Rectal smooth muscle tissue (tissue), 1 donor: ENCODE data around the gene FMNL3.
"Not testable (repeated sequence)": the region's sequence is repeated elsewhere in the genome, so short reads cannot be mapped to it uniquely, and the experiment has no call there.

Experiments
- H3K27ac ChIP-seq: one replicate; pipeline ENCODE4 v1.7.0; 2013; ENCODE audit warnings: low read depth, low read length, inconsistent platforms
- H3K27me3 ChIP-seq: one replicate; pipeline ENCODE4 v1.7.0; 2013; ENCODE audit warnings: low read length; ENCODE audit not compliant: control insufficient read depth, insufficient read depth
- H3K36me3 ChIP-seq: one replicate; pipeline ENCODE4 v1.7.0; 2013; ENCODE audit warnings: low read length; ENCODE audit not compliant: control insufficient read depth, insufficient read depth
- H3K4me1 ChIP-seq: one replicate; pipeline ENCODE4 v1.7.0; 2013; ENCODE audit warnings: low read length; ENCODE audit not compliant: control insufficient read depth, insufficient read depth
- H3K4me3 ChIP-seq: one replicate; pipeline ENCODE4 v1.7.0; 2013; ENCODE audit warnings: low read length
- H3K9ac ChIP-seq: one replicate; pipeline ENCODE4 v1.7.0; 2013; ENCODE audit warnings: low read length

FMNL3 gene

DNA sequence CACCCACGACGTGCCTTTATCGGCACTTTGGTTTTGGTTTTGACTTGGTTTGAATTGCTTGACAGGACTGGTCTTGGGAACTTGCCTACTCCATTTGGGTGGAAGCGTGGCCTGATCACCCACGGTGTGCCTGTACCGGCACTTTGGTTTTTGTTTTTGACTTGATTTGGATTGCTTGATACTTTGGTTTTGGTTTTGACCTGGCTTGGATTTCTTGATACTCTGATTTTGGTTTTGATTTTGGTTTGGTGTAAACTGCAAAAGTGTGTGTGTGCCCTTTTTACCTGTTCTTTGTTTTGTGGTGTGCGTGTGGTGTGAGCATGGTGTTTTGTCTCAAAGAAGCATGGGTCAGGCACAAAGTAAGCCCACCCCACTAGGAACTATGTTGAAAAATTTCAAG, 27.7 kb upstream of the FMNL3 start:
- H3K4me3 ChIP-seq, H3K36me3 ChIP-seq, H3K4me1 ChIP-seq, H3K27ac ChIP-seq, H3K9ac ChIP-seq, H3K27me3 ChIP-seq: not testable (repeated sequence)

- Histone ChIP-seq H3K9ac (no peak overlapping the region), H3K4me1 (no peaks in the 10 kb centered on the region), H3K4me3 (no peak overlapping the region), H3K36me3 (no peaks in the 10 kb centered on the region), H3K27ac (no peak overlapping the region), H3K27me3 (no peaks in the 10 kb centered on the region)
These were observed 26.2 kb upstream of the FMNL3 start for GRCh38 chr12:49733219-49734017.

DNA sequence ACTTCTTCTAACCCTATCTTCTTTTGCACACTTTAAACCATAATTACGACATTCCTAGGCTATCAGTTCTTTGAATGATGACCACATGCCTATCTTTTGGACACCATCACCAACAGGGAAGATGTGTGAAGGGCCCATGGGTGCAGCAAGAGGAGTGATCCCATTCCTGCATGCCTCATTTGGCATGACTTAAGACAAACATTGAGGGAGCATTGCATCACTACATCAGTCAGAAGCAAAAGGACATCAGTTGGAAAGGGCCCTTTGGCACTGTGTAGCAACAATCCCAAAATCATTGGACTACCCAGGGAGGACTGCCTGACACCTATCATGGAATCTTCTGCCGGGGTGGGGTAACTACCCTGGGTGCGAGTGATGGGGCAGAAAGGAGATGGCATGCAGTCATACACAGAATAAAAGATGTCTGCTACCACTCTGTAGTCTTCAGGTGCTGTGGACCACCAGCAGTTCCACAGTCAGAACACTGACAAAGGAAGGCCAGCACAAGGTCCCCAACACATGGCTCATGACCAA, 23.4 kb upstream of the FMNL3 start:
- no peaks in the 10 kb centered on the region for H3K4me1 ChIP-seq
- no peak overlapping the region for H3K9ac ChIP-seq
- no peaks in the 10 kb centered on the region for H3K27me3 ChIP-seq
- H3K36me3 ChIP-seq, result no peaks in the 10 kb centered on the region
- no peak overlapping the region for H3K4me3 ChIP-seq
- H3K27ac ChIP-seq, result no peak overlapping the region

DNA sequence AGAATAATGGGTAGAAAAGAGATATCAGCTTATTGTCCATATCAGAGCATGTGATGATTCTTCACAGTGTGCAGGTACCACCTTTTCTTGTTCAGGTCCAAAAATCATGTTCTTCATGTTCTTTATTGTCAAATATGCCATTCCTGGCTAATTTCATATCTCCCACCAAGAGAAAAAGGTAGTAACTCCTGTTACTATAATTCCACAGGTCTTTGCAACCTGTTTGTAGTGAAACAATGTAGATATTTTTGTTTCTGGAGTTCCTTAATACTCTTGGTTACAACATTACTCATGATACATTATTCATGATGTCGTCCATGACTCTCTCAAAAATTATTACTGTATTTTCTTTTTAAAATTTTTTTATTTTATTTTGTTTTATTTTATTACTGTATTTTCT, 22.8 kb upstream of the FMNL3 start:
- Histone ChIP-seq H3K9ac (no peak overlapping the region), H3K27me3 (no peaks in the 10 kb centered on the region), H3K4me1 (no peaks in the 10 kb centered on the region), H3K27ac (no peak overlapping the region), H3K4me3 (no peak overlapping the region), H3K36me3 (no peaks in the 10 kb centered on the region)

GRCh38 chr12:49728446-49728845, 21.2 kb upstream of the FMNL3 start:
- Histone ChIP-seq H3K27me3 (no peaks in the 10 kb centered on the region), H3K4me1 (no peaks in the 10 kb centered on the region), H3K9ac (no peak overlapping the region), H3K27ac (no peak overlapping the region), H3K36me3 (no peaks in the 10 kb centered on the region), H3K4me3 (no peak overlapping the region)

- H3K36me3 ChIP-seq, H3K27me3 ChIP-seq, H3K9ac ChIP-seq, H3K4me1 ChIP-seq, H3K27ac ChIP-seq, H3K4me3 ChIP-seq: not testable (repeated sequence)
These were observed 14.2 kb upstream of the FMNL3 start for GRCh38 chr12:49721355-49721754.

DNA sequence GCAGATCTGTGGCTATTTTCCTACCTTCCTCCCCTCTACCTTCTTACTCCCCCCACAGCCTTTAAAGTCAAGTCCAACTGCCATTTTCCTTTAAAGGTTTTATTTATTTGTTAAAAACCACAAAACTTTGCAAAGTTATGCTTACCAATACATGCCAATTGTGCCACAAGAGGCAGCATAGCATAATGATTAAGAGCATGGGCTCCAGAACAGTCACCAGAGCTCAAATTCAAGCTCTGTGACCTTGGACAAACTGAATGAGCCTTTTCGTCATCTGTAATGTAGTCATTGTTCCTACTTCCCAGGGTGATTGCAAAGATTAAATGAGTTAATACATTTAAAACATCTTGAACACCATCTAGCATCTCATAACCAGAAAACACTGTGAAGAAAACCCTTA, 13.0 kb upstream of the FMNL3 start:
- Histone ChIP-seq H3K27ac (no peak overlapping the region), H3K27me3 (no peaks in the 10 kb centered on the region), H3K4me3 (no peak overlapping the region), H3K9ac (no peak overlapping the region), H3K36me3 (no peaks in the 10 kb centered on the region), H3K4me1 (no peaks in the 10 kb centered on the region)

GRCh38 chr12:49717800-49718199, 10.6 kb upstream of the FMNL3 start:
- not testable (repeated sequence) for H3K4me3 ChIP-seq, H3K27me3 ChIP-seq, H3K36me3 ChIP-seq, H3K4me1 ChIP-seq, H3K27ac ChIP-seq, H3K9ac ChIP-seq

DNA sequence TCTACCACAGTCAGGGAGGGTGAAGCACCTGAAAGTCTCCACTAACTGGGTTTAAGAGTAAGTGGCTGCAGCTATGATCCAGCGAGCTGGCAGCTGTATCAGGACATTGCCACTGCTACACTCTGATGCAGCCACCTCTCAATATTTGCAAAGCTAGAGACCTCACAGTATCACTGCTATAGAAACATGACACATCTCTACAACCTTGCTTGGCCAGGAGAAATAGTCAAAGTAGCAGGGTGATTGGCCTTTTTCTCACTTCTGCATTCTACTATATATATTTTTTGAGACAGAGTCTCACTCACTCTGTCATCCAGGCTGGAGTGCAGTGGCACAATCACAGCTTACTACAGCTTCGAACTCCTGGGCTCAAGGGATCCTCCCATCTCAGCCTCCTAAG, 9.3 kb upstream of the FMNL3 start:
- no peaks in the 10 kb centered on the region for H3K4me1 ChIP-seq
- H3K27me3 ChIP-seq, result no peaks in the 10 kb centered on the region
- no peak overlapping the region for H3K4me3 ChIP-seq
- no peaks in the 10 kb centered on the region for H3K36me3 ChIP-seq
- H3K27ac ChIP-seq, result no peak overlapping the region
- no peak overlapping the region for H3K9ac ChIP-seq

DNA sequence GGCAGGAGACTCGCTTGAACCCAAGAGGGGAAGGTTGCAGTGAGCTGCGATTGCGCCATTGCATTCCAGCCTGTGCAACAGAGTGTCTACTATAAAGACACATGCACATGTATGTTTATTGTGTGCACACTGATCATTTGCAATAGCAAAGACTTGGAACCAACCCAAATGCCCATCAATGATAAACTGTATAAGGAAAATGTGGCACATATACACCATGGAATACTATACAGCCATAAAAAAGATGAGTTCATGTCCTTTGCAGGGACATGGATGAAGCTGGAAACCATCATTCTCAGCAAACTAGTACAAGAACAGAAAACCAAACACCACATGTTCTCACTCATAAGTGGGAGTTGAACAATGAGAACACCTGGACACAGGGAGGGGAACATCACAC, 6.7 kb upstream of the FMNL3 start:
- not testable (repeated sequence) for H3K4me3 ChIP-seq, H3K27ac ChIP-seq, H3K9ac ChIP-seq, H3K4me1 ChIP-seq, H3K36me3 ChIP-seq, H3K27me3 ChIP-seq

DNA sequence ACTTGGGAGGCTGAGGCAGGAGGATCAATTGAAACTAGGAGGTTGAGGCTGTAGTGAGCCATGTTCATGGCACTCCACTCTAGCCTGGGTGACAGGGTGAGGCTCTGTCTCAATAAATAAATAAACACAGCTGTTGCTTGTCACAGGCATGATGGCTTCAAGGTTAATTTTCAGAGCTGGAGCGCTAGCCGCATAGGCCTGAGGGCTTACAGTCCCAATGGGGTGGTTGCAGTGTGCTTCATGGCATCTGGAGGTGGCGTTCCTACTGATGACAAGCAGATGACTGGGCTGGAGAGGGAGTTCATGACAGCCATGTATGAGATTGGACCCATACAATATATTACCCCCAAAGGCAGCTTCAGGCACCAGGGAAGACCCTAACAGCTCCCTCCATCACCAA, 1.6 kb upstream of the FMNL3 start:
- Histone ChIP-seq H3K4me3 (no peak overlapping the region), H3K27me3 (no peaks in the 10 kb centered on the region)

GRCh38 chr12:49707812-49708147, 575 bp upstream of the FMNL3 start:
- H3K27me3 ChIP-seq, result no peaks in the 10 kb centered on the region
- peaks cover 6% of the 10 kb centered on the region for H3K4me1 ChIP-seq
- no peaks in the 10 kb centered on the region for H3K36me3 ChIP-seq
- H3K9ac ChIP-seq, result no peak overlapping the region
- no peak overlapping the region for H3K27ac ChIP-seq
- no peak overlapping the region for H3K4me3 ChIP-seq

More for the DNA sequence above, 1.6 kb upstream of the FMNL3 start:
- no peak overlapping the region for H3K27ac ChIP-seq
- peaks cover 6% of the 10 kb centered on the region for H3K4me1 ChIP-seq
- no peak overlapping the region for H3K9ac ChIP-seq
- H3K36me3 ChIP-seq, result no peaks in the 10 kb centered on the region

GRCh38 chr12:49706351-49707127, 666 bp downstream of the FMNL3 start:
- Histone ChIP-seq H3K27ac (peak overlapping the region; percentile 82), H3K4me1 (peaks cover 6% of the 10 kb centered on the region), H3K36me3 (no peaks in the 10 kb centered on the region), H3K9ac (peak overlapping the region; percentile 39), H3K27me3 (no peaks in the 10 kb centered on the region), H3K4me3 (peak overlapping the region; percentile 82)
